PFSK-1 (cell line): Measurements from ENCODE around the gene RPL10A.

Experiments
- SIN3A ChIP-seq: IDR thresholded peaks from 2 replicates; pipeline ENCODE4 v1.6.1; 2012; ENCODE audit warnings: mild to moderate bottlenecking, low read length, moderate library complexity, borderline replicate concordance; ENCODE audit not compliant: insufficient read depth
- TAF1 ChIP-seq: IDR thresholded peaks from 2 replicates; pipeline ENCODE4 v1.6.1; 2012; ENCODE audit warnings: low read length, control low read depth, borderline replicate concordance; ENCODE audit not compliant: insufficient read depth

DNA sequence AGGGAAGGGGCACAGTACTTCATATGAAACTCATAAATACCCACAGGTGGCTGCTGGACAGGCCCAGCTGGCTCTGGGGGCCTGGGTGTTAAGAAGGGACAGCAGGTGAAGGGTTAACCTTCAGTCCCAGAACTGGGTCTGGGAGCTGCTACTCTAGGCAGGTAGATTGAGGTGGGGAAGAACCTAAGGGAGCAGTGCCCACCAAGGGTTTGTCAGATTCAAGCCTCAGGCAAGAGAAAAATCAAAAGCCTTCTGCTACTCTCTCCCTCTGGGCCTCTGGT, 5.6 kb downstream of the RPL10A start:
- TF ChIP-seq SIN3A (no peak), TAF1 (no peak)
